Myocyte (in vitro differentiated cells): Measurements from ENCODE around the gene E2F1. TPM values are rescaled to one million over a fixed set of nuclear protein-coding genes. Genes with fewer than 3 reads are reported as not detected.
"Not testable (repeated sequence)": the region's sequence is repeated elsewhere in the genome, so short reads cannot be mapped to it uniquely, and the experiment has no call there.

Experiments
- DNase-seq: peaks from one replicate; pipeline ENCODE4 v3.0.0-alpha.2; 2012; ENCODE audit warnings: low read depth
- total RNA-seq: library from RNA; depleted of rRNA; stranded (reverse); fragments of >200 nt; gene quantifications from 2 replicates; pipeline ENCODE4 v1.2.3, GENCODE V29; 2014

E2F1 gene
- total RNA-seq, 1 donor from 2014 or later, result 4.3 TPM

DNA sequence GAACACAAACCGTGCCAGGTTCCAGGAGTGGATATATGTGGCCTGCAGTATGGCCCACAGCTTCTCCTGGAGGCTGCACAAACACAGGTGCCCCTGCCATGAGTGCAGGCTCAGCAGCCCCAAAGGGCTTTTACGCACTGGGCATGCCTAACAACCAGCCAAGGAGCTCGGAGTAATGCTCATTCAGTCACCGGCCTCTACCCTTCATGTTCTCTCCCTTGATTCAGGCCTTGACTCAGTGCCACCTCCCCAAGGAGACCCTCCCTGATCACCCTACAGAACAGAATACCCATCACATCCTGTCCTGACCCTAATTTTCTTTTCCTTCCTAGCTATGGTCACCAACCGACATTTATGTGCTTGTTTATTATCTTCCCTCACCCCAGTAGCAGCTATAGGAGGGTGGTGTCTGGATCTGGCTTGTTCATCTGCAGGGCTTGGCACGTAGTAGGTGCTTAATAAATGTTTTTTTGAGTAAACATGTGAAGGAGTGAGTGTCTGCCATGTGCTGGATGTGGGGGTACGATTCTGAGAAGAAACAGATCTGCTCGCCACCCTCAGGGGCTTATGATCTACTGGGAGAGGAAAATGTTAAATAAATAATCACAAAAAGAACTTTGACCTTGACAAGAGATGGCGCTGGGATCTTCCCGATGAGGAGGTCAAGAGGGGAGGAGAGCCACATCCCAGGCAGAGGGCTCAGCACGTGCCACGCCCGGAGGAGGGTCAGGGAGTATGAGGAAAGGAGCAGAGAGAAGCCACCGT, 24.7 kb upstream of the E2F1 start:
- DNase-seq, result no peak

DNA sequence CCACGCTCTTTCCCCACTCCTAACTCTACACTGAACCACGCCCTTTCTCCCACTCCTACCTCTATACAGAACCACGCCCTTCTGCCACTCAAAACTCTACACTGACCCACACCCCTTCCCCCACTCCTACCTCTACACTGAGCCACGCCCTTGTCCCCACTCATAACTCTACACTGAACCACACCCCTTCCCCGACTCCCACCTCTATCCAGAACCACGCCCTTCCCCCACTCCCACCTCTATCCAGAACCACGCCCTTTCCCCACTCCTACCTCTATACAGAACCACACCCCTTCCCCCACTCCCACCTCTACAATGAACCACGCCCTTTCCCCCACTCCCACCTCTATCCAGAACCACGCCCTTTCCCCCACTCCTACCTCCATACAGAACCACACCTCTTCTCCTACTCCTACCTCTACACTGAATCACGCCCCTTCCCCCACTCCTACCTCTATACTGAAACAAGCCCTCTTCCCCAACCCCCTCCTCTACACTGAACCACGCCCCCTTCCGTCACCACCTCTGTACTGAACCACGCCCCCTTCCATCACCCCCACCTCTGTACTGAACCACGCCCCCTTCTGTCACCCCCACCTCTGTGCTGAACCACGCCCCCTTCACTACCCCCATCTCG, 23.8 kb upstream of the E2F1 start:
- DNase-seq, result no peak

DNA sequence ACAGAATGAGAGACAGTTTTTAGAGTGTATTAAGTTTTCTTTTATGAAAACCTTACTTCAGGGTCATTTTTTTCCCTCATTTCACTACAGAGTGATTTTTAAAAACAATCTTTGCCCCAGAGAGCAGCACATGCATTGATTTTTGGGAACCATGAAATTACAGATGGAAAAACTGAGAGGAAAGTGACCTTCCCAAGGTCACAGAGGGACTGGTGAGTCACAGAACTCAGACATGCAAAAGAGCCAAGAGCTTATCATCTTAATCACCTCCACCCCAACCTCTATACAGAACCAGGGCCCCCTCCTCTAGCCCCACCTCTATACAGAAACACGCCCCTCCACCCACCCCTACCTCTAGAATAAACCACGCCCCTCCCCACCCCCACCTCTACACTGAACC, 23.2 kb upstream of the E2F1 start:
- no peak for DNase-seq

DNA sequence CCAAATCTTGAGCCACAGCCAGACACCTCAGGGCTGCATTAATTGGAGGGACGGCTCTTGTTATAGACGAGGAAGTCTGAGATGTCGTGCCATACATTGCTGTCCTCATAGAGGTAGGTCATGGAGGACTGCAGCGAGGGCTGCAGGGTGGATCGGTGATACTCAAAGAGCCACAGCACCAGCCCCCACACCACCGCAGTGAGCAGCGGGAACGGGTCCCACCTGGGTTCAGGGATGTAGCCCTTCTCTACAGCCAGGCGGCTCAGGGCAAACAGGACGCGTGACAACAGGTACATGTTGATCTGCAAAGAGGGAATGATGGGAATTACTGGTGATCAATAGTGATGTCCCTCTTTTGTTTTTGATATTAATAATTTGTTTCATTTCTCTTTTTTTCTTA, 21.5 kb upstream of the E2F1 start:
- DNase-seq, result no peak

DNA sequence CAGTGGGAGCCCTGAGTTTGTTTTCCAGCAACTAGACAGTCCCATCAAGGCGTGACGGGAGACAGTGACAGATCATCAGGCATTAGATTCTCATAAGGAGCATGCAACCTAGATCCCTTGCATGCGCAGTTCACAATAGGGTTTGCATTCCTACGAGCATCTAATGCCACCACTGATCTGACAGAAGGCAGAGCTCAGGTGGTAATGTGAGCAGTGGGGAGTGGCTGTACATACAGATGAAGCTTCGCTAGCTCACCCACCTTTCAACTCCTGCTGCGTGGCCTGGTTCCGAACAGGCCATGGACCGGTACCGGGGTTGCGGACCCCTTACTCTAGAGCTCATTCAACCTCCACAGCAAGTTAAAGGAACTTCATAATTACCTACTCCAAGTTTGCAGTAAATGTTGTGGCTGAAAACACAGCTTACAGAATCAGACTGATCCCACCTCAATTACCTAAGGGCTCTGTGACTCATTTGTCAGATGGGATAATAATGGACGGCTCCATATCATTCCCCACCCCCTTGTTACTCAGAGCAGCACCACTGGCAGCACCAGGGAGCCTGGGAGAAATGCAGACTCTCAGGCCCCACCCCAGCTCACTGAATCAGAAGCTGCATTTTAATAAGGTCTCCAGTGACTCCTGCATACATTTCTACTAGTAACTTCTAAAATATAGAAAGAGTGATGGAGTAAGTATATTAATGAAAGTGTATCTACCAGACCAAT, 18.2 kb upstream of the E2F1 start:
- DNase-seq, result no peak

DNA sequence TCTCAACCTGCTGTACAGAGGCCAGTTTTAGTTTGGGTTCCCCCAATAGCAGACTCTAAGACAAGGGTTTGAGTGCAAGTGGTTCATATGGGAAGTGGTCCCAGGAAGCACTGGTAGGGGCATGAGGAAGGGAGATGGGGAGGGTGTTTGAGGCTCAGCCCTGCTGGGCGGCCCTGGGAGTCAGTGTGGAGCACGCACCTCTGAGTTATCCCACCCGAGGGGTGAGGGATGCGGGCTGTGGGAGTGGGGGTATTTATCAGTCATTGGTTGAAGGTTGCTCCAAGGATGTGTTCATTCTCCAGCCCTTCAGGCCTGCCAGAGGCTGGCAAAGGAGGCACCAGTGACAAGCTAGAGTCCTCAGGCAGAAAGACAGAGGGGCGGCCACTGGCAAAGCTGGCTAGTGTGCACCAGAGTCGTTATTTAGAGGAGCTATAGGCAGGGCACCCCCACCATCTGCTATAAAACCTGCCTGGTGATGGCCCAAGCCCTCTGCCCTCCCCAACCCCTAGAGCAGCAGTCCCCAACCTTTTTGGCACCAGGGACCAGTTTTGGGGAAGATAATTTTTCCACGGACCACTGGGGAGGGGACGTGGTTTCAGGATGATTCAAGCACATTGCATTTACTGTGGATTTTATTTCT, 17.4 kb upstream of the E2F1 start:
- DNase-seq, result no peak

DNA sequence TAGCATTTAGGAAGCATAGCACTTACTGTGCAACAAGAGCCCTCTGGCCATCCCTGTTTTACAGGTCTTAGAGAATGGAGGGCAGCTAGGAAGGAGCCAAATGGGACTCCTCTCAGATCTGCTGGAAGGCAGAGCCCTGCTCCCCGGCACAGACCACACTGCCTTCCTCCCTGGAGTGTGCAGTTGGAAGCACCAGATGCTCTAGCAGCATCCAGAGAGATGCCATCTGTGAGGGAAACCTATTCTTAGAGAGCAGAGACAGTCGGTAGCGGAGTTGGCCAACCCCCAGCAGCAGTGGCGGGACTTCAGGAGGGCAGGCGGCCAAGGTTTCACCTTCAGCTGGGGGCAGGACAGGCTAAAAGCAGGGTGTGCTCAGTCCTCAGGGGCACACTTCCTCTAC, 16.7 kb upstream of the E2F1 start:
- peak; percentile 83 for DNase-seq

DNA sequence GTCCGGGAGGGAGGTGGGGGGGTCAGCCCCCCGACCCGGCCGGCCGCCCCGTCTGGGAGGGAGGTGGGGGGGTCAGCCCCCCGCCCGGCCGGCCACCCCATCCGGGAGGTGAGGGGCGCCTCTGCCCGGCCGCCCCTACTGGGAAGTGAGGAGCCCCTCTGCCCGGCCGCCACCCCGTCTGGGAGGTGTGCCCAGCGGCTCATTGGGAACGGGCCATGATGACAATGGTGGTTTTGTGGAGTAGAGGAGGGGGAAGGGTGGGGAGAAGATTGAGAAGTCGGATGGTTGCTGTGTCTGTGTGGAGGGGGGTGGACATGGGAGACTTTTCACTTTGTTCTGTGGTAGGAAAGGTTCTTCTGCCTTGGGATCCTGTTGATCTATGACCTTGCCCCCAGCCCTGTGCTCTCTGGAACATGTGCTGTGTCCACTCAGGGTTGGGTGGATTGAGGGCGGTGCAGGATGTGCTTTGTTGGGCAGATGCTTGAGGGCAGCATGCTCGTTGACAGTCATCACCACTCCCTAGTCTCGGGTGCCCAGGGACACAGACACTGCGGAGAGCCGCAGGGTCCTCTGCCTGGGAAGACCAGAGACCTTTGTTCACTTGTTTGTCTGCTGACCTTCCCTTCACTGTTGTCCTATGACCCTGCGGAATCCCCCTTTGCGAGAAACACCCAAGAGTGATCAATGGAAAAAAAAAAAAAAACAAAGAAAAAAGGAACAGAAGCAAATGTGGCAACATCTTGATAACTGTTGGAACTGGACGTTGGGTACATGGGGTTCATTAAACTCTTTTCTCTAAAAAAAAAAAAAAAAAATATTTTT, 15.7 kb upstream of the E2F1 start:
- DNase-seq, result peak; percentile 9

DNA sequence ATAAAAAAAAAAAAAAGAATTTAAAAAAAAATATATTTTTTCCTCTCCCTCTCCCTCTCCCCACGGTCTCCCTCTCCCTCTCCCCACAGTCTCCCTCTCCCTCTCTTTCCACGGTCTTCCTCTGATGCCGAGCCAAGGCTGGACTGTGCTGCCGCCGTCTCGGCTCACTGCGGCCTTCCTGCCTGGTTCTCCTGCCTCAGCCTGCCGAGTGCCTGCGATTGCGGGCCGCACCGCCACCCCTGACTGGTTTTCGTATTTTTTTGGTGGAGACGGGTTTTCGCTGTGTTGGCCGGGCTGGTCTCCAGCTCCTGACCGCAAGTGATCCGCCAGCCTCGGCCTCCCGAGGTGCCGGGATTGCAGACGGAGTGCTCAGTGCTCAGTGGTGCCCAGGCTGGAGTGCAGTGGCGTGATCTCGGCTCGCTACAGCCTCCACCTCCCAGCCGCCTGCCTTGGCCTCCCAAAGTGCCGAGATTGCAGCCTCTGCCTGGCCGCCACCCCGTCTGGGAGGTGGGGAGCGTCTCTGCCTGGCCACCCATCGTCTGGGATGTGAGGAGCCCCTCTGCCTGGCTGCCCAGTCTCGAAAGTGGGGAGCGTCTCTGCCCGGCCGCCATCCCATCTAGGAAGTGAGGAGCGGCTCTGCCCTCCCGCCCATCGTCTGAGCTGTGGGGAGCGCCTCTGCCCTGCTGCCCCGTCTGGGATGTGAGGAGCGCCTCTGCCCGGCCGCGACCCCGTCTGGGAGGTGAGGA, 14.7 kb upstream of the E2F1 start:
- not testable (repeated sequence) for DNase-seq

DNA sequence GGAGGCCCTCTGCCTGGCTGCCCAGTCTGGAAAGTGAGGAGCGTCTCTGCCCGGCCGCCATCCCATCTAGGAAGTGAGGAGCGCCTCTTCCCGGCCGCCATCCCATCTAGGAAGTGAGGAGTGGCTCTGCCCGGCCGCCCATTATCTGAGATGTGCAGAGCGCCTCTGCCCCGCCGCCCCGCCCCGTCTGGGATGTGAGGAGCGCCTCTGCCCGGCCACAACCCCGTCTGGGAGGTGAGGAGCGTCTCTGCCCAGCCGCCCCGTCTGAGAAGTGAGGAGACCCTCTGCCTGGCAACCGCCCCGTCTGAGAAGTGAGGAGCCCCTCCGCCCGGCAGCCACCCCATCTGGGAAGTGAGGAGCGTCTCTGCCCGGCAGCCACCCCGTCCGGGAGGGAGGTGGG, 12.8 kb upstream of the E2F1 start:
- DNase-seq, result not testable (repeated sequence)

DNA sequence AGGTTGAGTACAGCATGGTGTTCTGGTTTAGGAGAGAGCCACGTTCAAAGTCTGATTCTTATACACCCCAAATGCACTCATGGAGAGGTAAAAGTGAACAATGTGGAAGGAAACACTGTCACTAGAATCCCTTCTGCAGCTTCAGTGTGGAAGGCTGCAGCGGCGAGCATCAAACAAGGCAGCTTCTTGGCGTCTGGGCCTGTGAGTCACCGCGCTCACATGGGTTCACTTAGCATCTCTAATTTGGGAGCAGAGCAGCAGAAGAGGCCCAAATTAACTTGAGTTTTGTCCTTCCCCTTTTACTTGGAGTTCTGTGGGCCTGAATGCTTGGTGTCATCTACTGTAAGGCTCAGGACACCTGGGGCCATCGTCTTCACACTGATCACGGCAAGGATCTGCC, 10.9 kb upstream of the E2F1 start:
- DNase-seq, result peak; percentile 71

DNA sequence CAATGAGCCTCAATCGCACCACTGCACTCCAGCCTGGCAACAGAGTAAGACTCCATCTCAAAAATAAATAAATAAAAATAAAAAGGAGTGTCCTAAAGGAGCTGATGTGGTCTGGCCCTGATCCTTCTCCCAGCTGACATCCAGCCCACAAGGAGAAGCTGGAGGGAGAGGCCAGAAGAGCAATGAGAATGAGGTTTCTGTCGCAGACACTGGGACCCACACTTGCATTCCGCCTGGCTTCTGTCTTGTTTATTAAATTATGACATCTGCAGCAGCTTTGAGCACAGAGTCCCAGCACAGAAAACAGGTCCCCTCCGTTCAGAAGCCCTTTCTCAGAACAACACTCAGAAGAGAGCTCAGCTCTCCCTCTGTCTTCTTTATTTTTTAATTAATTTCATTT, 10.3 kb upstream of the E2F1 start:
- DNase-seq, result peak; percentile 80

DNA sequence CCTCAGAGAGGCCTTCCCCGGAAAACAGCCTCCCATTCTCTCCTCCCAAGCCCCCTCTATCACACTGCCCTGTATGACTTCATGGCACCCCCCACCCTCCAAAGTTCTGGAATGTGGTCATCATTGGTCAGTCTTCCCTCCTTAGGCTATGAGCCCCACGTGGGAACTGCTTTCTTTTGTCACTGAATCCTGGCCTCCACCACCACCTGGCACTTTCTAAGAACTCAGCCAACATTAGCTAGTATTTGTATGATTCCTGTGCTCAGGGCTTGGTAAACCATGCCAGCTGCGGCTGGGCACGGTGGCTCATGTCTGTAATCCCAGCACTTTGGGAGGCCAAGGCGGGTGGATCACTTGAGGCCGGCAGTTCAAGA, 8.4 kb upstream of the E2F1 start:
- DNase-seq, result peak; percentile 54

DNA sequence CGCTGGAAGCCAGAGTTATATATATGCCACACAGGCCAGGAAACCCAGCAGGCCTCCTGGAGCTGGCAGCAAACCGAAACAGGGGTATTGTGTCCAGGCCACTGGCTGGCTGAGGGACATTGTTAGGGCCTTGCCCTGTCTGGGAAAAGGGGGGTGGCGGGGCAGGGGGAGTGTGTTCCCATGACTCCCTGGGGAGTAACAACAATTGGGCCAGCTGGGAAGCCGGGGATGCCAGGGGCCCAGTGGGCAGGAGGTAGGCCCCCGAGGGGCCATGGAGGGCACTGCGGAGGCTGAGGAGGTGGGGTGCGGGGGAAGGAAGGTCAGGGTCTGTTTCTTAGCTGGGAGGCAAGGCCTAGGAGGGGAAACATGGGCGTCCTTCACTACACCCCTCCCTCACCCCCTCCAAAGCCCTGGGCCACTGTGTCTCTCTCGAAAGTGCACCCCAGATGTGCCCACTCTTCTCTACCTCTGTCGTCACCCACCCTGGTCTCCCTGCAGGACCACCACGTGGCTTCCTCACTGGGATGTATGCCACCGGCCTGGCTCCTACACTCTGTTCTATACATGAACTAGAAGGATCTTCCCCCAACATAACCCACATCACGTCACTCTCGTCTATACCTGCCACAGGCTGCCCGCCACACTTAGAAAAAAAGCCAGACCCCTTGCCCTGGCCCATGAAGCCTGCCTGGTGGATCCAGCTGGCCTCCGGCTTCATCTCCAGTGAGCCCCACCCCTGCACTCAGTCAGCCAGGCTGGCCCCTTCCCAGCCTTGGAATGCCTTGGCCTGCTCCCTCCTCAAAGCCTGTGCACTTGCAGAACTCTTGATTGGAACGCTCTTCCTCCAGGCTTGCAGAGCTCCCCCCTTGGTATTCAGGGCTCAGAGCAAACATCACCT, 7.8 kb upstream of the E2F1 start:
- DNase-seq, result peak; percentile 13

DNA sequence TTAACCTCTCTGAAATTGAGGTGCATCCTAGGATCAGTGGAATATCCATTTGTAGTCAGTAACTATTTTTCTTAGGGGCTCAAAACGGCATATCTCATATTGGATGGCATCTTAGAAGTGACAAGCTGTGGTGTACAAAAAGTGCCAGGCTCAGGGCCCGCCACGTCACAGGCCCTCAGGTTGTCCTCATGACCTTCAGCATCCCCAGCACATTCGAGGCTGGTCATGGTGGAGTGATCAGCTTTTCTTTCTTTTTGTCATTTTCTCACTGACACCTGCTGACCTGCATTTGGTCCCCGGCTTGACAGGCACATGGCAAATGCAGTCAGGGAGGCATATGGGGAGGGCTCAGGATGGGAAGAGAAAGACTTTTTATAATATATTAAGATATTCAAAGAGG, 7.1 kb upstream of the E2F1 start:
- DNase-seq, result no peak

DNA sequence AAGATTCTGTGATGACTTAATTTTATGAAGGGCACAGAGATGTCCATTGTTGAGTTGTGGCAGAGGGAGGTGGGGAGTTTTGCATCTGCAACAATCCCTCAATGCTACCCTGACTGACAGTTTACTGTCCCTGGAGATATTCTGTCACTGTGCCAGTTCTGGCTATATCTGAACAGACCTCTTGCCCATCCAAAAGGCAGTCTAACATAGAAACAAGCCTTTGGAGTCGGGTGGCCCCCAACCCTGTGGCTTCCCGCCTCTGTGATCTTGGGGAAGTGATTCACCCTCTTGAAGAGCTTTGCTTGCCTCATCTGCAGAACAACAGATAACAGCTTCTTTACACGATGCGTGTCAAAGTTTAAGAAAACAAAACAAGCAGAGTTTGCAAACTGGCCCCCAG, 3.8 kb upstream of the E2F1 start:
- DNase-seq, result peak; percentile 57

DNA sequence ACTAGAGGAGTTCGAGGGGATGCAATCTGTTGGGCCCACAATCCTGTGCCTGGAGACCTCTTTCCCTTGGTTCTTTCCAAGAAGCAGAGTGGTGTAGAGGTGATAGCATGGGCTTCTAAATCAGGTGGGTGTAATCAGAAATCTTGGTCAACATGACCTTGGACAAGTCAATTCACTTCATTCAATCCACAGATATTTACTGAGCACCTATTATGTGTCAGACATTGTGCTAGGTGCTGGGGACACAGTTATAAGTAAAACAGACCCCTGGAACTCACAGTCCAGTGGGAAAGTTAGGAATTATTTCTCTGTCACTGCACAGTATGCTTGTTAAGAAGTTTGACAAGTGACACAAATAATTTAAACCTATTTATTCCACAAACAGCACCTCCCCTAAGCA, 3.3 kb upstream of the E2F1 start:
- no peak for DNase-seq

DNA sequence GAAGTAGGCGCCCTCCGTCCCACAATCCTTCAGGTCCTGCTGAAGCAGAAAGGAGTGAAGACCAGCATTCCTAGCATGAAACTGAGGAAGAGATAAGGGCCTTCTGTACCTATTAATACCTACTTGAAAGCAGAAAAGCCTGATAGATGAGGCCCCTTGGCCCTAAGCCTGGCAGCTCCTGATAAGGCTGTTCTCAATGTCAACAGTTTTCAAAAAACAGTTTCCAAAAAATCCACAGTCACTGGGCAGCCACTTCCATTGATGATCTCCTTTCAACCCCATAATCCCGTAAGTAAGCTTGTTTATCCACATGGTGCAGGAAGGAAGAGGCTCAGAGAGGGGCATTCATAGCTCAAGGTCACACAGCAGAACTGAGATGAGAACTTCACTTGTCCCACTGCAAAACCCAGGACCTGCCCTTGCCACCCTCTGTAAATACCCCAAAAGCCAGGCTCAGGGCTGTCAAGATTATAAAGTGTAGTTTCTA, 2.8 kb upstream of the E2F1 start:
- DNase-seq, result no peak
